Measurements from ENCODE around the gene TTLL3. TPM values are rescaled to one million over a fixed set of nuclear protein-coding genes. Genes with fewer than 3 reads are reported as not detected.

TTLL3 gene
- polyA plus RNA-seq, 1 of the 3 experiments (the other 2 are of a cell fraction): 41.6 TPM

DNA sequence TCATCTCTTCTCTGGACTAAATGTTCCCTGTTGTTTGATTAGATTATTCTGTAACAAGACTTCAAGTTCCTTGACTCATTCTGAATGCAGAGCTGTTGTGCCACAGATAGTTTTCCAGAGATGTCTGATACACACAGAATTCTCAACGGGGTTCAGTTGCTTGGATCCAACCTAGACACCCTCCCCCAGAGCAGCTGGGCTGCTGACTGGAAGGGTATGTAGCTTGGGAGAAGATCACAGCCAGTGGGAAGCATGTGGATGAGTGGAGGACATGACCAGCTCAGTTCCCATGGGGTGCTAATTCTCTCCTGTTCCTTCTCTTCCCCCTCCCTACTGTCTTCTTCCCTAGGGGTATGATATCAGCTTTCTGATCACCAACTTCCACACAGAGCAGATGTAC lies 6.6 kb upstream of the TTLL3 start:
- Histone ChIP-seq H3K4me1 (ENCODE audit: control insufficient read depth in 1 of 2, insufficient read depth in 2 of 2, low read depth in 1 of 2, low read length in 1 of 2) (peaks cover 0 to under 1% of the 10 kb centered on the region in 2 experiments; a peak in 1 of 4 replicates), H3K27ac (ENCODE audit: low read depth in 2 of 2, low read length in 1 of 2) (no peak overlapping the region), H3K36me3 (replicated peaks in 1 of 2; ENCODE audit: control insufficient read depth in 1 of 2, insufficient read depth in 2 of 2, low read length in 1 of 2) (peaks cover 67 to 71% of the 10 kb centered on the region in 2 experiments), H2AFZ (ENCODE audit: low read depth) (no peak overlapping the region), H4K20me1 (ENCODE audit: insufficient read depth) (no peaks in the 10 kb centered on the region), H3K9me3 (no peaks in the 10 kb centered on the region), H3K9me2 (no peaks in the 10 kb centered on the region), H3K4me2 (no peak overlapping the region), H3F3A (replicated peaks; ENCODE audit: insufficient read depth) (peaks cover 31% of the 10 kb centered on the region), H3K27me3 (ENCODE audit: insufficient read depth) (no peaks in the 10 kb centered on the region), H3K4me3 (ENCODE audit: low read depth in 2 of 2, low read length in 1 of 2) (no peak overlapping the region), H3K79me2 (ENCODE audit: insufficient read depth) (peaks cover 23% of the 10 kb centered on the region; the same call in 1 of the 2 replicates), H3K9ac (no peak overlapping the region)
- POLR2A ChIA-PET: no interaction called here
- 40% methylated on average over 1 of the region's 1 CpG for WGBS (ENCODE audit: low lambda C conversion rate)
- no peak for TF ChIP-seq CHD2 (IDR thresholded peaks at IDR 0.05; ENCODE audit: low read length, partially characterized antibody)
- TF ChIP-seq SMC3 (IDR thresholded peaks at IDR 0.05; ENCODE audit: low read depth, low read length): no peak
- no peak for TF ChIP-seq JUND (IDR thresholded peaks at IDR 0.05)
- TF ChIP-seq GATA2 (CRISPR knock-in tag; IDR thresholded peaks at IDR 0.05): no peak
- TF ChIP-seq, protein P1, sequence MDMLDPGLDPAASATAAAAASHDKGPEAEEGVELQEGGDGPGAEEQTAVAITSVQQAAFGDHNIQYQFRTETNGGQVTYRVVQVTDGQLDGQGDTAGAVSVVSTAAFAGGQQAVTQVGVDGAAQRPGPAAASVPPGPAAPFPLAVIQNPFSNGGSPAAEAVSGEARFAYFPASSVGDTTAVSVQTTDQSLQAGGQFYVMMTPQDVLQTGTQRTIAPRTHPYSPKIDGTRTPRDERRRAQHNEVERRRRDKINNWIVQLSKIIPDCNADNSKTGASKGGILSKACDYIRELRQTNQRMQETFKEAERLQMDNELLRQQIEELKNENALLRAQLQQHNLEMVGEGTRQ (IDR thresholded peaks at IDR 0.05; ENCODE audit: borderline replicate concordance, low read depth, low read length): no peak
- TF ChIP-seq, protein P2, sequence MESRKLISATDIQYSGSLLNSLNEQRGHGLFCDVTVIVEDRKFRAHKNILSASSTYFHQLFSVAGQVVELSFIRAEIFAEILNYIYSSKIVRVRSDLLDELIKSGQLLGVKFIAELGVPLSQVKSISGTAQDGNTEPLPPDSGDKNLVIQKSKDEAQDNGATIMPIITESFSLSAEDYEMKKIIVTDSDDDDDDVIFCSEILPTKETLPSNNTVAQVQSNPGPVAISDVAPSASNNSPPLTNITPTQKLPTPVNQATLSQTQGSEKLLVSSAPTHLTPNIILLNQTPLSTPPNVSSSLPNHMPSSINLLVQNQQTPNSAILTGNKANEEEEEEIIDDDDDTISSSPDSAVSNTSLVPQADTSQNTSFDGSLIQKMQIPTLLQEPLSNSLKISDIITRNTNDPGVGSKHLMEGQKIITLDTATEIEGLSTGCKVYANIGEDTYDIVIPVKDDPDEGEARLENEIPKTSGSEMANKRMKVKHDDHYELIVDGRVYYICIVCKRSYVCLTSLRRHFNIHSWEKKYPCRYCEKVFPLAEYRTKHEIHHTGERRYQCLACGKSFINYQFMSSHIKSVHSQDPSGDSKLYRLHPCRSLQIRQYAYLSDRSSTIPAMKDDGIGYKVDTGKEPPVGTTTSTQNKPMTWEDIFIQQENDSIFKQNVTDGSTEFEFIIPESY (IDR thresholded peaks at IDR 0.05; ENCODE audit: borderline replicate concordance, low read depth): no peak
- no peak for TF ChIP-seq RXRA (IDR thresholded peaks at IDR 0.05; ENCODE audit: borderline replicate concordance, low read depth)
- no peak for TF ChIP-seq REST (IDR thresholded peaks at IDR 0.05; ENCODE audit: low read depth, low read length)
- no peak for TF ChIP-seq CTCF (IDR thresholded peaks at IDR 0.05)
- no peak for TF ChIP-seq EP300 (IDR thresholded peaks at IDR 0.05; ENCODE audit: borderline replicate concordance in 1 of 2, low read depth in 1 of 2, low read length in 1 of 2)
- no peak for TF ChIP-seq NFIC (IDR thresholded peaks at IDR 0.05; ENCODE audit: borderline replicate concordance)
- TF ChIP-seq FOSL2 (IDR thresholded peaks at IDR 0.05; ENCODE audit: borderline replicate concordance, low read depth): no peak
- no peak for TF ChIP-seq FOXM1 (IDR thresholded peaks at IDR 0.05; ENCODE audit: low read depth)
- no peak for TF ChIP-seq GABPA (IDR thresholded peaks at IDR 0.05; ENCODE audit: low read depth)
- no peak for TF ChIP-seq MEF2A (IDR thresholded peaks at IDR 0.05; ENCODE audit: borderline replicate concordance, low read depth)
- TF ChIP-seq ELF1 (IDR thresholded peaks at IDR 0.05): no peak
- TF ChIP-seq EZH2phosphoT487 (IDR thresholded peaks at IDR 0.05; ENCODE audit: borderline replicate concordance, low read depth): no peak
- TF ChIP-seq RCOR1 (IDR thresholded peaks at IDR 0.05; ENCODE audit: low read length): no peak
- TF ChIP-seq TAF1 (IDR thresholded peaks at IDR 0.05; ENCODE audit: borderline replicate concordance, low read depth, low read length): no peak
- CTCF ChIA-PET: no interaction called here
- no peak for DNase-seq
